Fibroblast of mammary gland (primary cell): ENCODE data around the gene ELOF1.

Experiments used
- DNase-seq: peaks from one replicate; pipeline ENCODE4 v3.0.0-alpha.2; 2010; ENCODE audit warnings: low read depth
- H3K4me3 ChIP-seq: 2 replicates; pipeline ENCODE4 v1.5.1; 2011; ENCODE audit warnings: low read depth, mild to moderate bottlenecking, low read length, moderate library complexity; ENCODE audit not compliant: control insufficient read depth
- CTCF ChIP-seq: conservative IDR thresholded peaks from 2 replicates; pipeline ENCODE4 v1.5.1; 2011; ENCODE audit warnings: low read depth, low read length, inconsistent platforms; ENCODE audit not compliant: control insufficient read depth, insufficient read depth

The ELOF1 gene

GRCh38 chr19:11505032-11505503 lies 54.0 kb downstream of the ELOF1 start:
- peak; percentile 90 for DNase-seq
- peak overlapping the region; percentile 52 for H3K4me3 ChIP-seq
- no peak for TF ChIP-seq CTCF

DNA sequence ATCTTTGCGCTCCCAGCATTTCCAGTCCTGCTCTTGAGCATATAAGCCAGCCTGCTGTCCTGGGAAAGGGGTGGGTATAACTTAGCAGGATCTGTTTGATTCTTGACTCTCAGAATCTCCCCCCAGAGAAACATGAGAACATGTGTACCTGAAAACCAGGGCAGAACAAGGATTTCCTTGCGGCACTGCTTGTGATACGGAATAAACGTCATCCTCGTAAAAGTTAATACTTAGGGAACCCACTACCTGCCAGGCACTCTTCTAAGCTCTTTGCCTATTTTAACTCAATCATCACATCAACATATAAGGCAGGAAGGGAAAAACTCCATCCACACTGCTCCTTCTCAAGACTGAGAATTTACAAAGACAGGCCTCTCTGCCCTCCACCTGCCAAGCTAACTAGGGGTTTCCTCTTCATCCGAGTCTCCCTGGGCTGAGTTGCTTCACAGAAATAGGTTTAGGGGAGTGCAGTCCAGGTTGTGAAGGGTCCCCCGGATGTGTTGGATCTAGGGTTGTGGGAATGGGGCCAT lies 54.5 kb downstream of the ELOF1 start:
- H3K4me3 ChIP-seq, result peak overlapping the region; percentile 52
- DNase-seq, result no peak
- no peak for TF ChIP-seq CTCF
